SKM-1 treated with dmso at 0.1 percent for 144 hours (cell line): ENCODE data around the gene CXCL11.
"Not testable (repeated sequence)": the region's sequence is repeated elsewhere in the genome, so short reads cannot be mapped to it uniquely, and the experiment has no call there.

ENCODE experiments used
- DNase-seq: peaks from one replicate; lab custom pipeline; 2025; ENCODE audit not compliant: unreplicated experiment; lab: John Stamatoyannopoulos, UW

CXCL11 gene

GRCh38 chr4:76035799-76036380 lies at the start of gene CXCL11:
TSS of gene CXCL11 (minus strand) at chr4:76036070. CDS start at chr4:76035987, 83 bp downstream.
- no peak for DNase-seq

GRCh38 chr4:76084542-76084941 lies 48.7 kb upstream of the CXCL11 start:
- no peak for DNase-seq

GRCh38 chr4:76083386-76083988 lies 47.6 kb upstream of the CXCL11 start:
- no peak for DNase-seq

- no peak for DNase-seq
Observed at GRCh38 chr4:76078033-76078613, 42.3 kb upstream of the CXCL11 start.

GRCh38 chr4:76074993-76075600 lies 39.2 kb upstream of the CXCL11 start:
- DNase-seq = no peak

- no peak for DNase-seq
Observed at GRCh38 chr4:76074468-76074867, 38.6 kb upstream of the CXCL11 start, which contains the start of gene ART3. TSS of gene ART3 (plus strand) at chr4:76074709. CDS start at chr4:76075890, 1,181 bp downstream.

- no peak for DNase-seq
Observed at GRCh38 chr4:76072760-76073159, 36.9 kb upstream of the CXCL11 start.

GRCh38 chr4:76067652-76068286 lies 31.9 kb upstream of the CXCL11 start:
- peak; percentile 47 for DNase-seq

- no peak for DNase-seq
Observed at GRCh38 chr4:76066546-76066945, 30.7 kb upstream of the CXCL11 start.

GRCh38 chr4:76061982-76062381 lies 26.1 kb upstream of the CXCL11 start:
- DNase-seq = peak; percentile 14

- DNase-seq = no peak
Observed at GRCh38 chr4:76061421-76061820, 25.6 kb upstream of the CXCL11 start.

GRCh38 chr4:76060506-76060905 lies 24.6 kb upstream of the CXCL11 start:
- peak; percentile 31 for DNase-seq

GRCh38 chr4:76059750-76060149 lies 23.9 kb upstream of the CXCL11 start:
- DNase-seq = peak; percentile 48

GRCh38 chr4:76058888-76059426 lies 23.1 kb upstream of the CXCL11 start:
- DNase-seq = no peak

GRCh38 chr4:76058302-76058701 lies 22.4 kb upstream of the CXCL11 start:
- DNase-seq = no peak

- DNase-seq = no peak
Observed at GRCh38 chr4:76055421-76055820, 19.6 kb upstream of the CXCL11 start.

- peak; percentile 21 for DNase-seq
Observed at GRCh38 chr4:76055016-76055415, 19.1 kb upstream of the CXCL11 start.

- no peak for DNase-seq
Observed at GRCh38 chr4:76053730-76054129, 17.9 kb upstream of the CXCL11 start.

- not testable (repeated sequence) for DNase-seq
Observed at GRCh38 chr4:76050560-76051050, 14.7 kb upstream of the CXCL11 start.

GRCh38 chr4:76049860-76050416 lies 14.1 kb upstream of the CXCL11 start:
- not testable (repeated sequence) for DNase-seq

GRCh38 chr4:76044686-76045085 lies 8.8 kb upstream of the CXCL11 start:
- DNase-seq = not testable (repeated sequence)
